ENCODE results near the gene CALCR.

DNA sequence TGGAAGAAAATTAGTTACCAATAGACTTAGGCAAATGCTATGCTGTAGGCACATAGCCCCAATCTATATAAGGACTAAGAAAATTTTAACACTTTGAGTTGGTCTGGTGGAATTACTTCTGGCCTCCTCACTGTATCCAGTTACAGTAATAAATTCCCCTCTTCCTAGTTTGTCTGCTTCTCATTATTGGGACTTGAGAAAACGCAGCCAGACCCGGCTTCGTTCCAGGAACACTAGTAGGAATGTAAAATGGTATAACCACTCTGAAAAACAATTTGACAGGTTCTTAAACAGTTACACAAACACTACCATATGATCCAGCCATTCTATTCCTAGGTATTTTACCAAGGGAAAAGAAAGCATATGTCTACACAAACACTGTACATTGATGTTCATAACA, 192.2 kb downstream of the CALCR start:
- no peak for TF ChIP-seq EZH2 (IDR thresholded peaks at IDR 0.05; ENCODE audit: borderline replicate concordance, low read length)
- TF ChIP-seq, protein P1, sequence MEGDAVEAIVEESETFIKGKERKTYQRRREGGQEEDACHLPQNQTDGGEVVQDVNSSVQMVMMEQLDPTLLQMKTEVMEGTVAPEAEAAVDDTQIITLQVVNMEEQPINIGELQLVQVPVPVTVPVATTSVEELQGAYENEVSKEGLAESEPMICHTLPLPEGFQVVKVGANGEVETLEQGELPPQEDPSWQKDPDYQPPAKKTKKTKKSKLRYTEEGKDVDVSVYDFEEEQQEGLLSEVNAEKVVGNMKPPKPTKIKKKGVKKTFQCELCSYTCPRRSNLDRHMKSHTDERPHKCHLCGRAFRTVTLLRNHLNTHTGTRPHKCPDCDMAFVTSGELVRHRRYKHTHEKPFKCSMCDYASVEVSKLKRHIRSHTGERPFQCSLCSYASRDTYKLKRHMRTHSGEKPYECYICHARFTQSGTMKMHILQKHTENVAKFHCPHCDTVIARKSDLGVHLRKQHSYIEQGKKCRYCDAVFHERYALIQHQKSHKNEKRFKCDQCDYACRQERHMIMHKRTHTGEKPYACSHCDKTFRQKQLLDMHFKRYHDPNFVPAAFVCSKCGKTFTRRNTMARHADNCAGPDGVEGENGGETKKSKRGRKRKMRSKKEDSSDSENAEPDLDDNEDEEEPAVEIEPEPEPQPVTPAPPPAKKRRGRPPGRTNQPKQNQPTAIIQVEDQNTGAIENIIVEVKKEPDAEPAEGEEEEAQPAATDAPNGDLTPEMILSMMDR (IDR thresholded peaks at IDR 0.05; ENCODE audit: low read length), result no peak

Data from OCI-LY1 (cell line).